GM18505 (cell line): ENCODE measurements around the gene WNT9A.
"Not testable (repeated sequence)": the region's sequence is repeated elsewhere in the genome, so short reads cannot be mapped to it uniquely, and the experiment has no call there.

Experiments used
- ATAC-seq: cut with Tn5 transposase; IDR thresholded peaks from one replicate; pipeline ENCODE4 v1.9.1; 2021; ENCODE audit not compliant: unreplicated experiment
- POLR2A ChIP-seq: IDR thresholded peaks from 4 replicates; pipeline ENCODE4 v1.6.1; 2011; ENCODE audit warnings: borderline replicate concordance; ENCODE audit not compliant: insufficient read depth, insufficient read length; ENCODE audit errors: extremely low read depth

WNT9A gene

GRCh38 chr1:227911376-227911775, 36.4 kb downstream of the WNT9A start:
- no peak for ATAC-seq

GRCh38 chr1:227910511-227911153, 37.1 kb downstream of the WNT9A start:
- TF ChIP-seq POLR2A = no peak
- ATAC-seq = no peak

More at GRCh38 chr1:227911376-227911775, 36.4 kb downstream of the WNT9A start:
- TF ChIP-seq POLR2A = no peak

GRCh38 chr1:227909923-227910328, 37.8 kb downstream of the WNT9A start:
- not testable (repeated sequence) for ATAC-seq

GRCh38 chr1:227909188-227909587, 38.5 kb downstream of the WNT9A start:
- TF ChIP-seq POLR2A = no peak
- no peak for ATAC-seq

GRCh38 chr1:227908359-227908758, 39.4 kb downstream of the WNT9A start:
- TF ChIP-seq POLR2A = no peak
- no peak for ATAC-seq

- TF ChIP-seq POLR2A = no peak
- ATAC-seq = no peak
Observed at GRCh38 chr1:227907439-227908015, 40.2 kb downstream of the WNT9A start.

GRCh38 chr1:227906550-227907071, 41.1 kb downstream of the WNT9A start:
- no peak for ATAC-seq
- no peak for TF ChIP-seq POLR2A

- ATAC-seq = no peak
- no peak for TF ChIP-seq POLR2A
Observed at GRCh38 chr1:227905573-227906487, 41.9 kb downstream of the WNT9A start.

GRCh38 chr1:227904541-227905335, 43.0 kb downstream of the WNT9A start:
- no peak for ATAC-seq
- TF ChIP-seq POLR2A = no peak

GRCh38 chr1:227903614-227904501, 43.9 kb downstream of the WNT9A start:
- no peak for ATAC-seq
- no peak for TF ChIP-seq POLR2A

GRCh38 chr1:227903061-227903521, 44.6 kb downstream of the WNT9A start:
- ATAC-seq = no peak
- TF ChIP-seq POLR2A = no peak

GRCh38 chr1:227902641-227902990, 45.1 kb downstream of the WNT9A start:
- TF ChIP-seq POLR2A = no peak
- no peak for ATAC-seq

- TF ChIP-seq POLR2A = no peak
- no peak for ATAC-seq
Observed at GRCh38 chr1:227901906-227902640, 45.7 kb downstream of the WNT9A start.
